ENCODE results near the gene SYNCRIP. TPM values are rescaled to one million over a fixed set of nuclear protein-coding genes. Genes with fewer than 3 reads are reported as not detected.

Gene SYNCRIP
- total and polyA plus RNA-seq, 2 of the 4 experiments (the other 2 are of a cell fraction), result 50.1 to 59.3 TPM

GRCh38 chr6:85678602-85679444, 36.1 kb upstream of the SYNCRIP start (continued):
- TF ChIP-seq USF2 (IDR thresholded peaks at IDR 0.05; ENCODE audit: low read depth, low read length) (peak; percentile 47), CTCF (conservative IDR thresholded peaks at IDR 0.05; ENCODE audit: low read depth, low read length) (no peak), CEBPB (IDR thresholded peaks at IDR 0.05; ENCODE audit: low read depth, low read length) (no peak), MXI1 (IDR thresholded peaks at IDR 0.05; ENCODE audit: borderline replicate concordance, low read depth, low read length) (peak; percentile 100)

Data from IMR-90 (cell line).